GM12865 (cell line): ENCODE data around the gene TDRD7.

Experiments used
- DNase-seq: peaks from one replicate; pipeline ENCODE4 v3.0.0; 2010; ENCODE audit warnings: low read depth
- H3K4me3 ChIP-seq: 2 replicates; pipeline ENCODE4 v1.5.1; 2011; ENCODE audit warnings: mild to moderate bottlenecking, low read depth, low read length, control low read depth
- CTCF ChIP-seq: IDR thresholded peaks from 2 replicates; pipeline ENCODE4 v1.5.1; 2011; ENCODE audit warnings: low read length, control low read depth, low read depth, inconsistent platforms; ENCODE audit not compliant: insufficient read depth; ENCODE audit errors: missing control alignments

The TDRD7 gene

GRCh38 chr9:97500765-97501176 is 88.9 kb downstream of the TDRD7 start:
- no peak for TF ChIP-seq CTCF
- peak overlapping the region; percentile 40 for H3K4me3 ChIP-seq
- DNase-seq: no peak

- peak within 1 kb of the TSS; percentile 60 for H3K4me3 ChIP-seq
- DNase-seq: peak; percentile 88
These were observed 89.5 kb downstream of the TDRD7 start, which contains the start of gene TMOD1 for GRCh38 chr9:97501177-97501971. TSS of gene TMOD1 (plus strand) at chr9:97501666. CDS start at chr9:97524189, 22,523 bp downstream.

DNA sequence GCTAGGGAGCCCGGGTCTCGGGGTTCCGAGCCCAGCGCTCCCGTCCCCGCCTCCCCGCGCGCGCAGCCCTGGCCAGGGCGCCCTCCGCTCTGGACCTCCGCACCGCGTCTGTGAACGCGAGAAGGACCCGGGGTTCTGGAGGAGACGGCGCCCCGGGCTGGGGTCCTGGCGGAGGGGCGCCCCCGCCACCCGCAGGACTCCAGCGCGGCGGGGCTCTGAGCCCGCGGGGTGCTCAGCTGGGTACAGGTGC is 90.0 kb downstream of the TDRD7 start:
- TF ChIP-seq CTCF: no peak
- H3K4me3 ChIP-seq: peak overlapping the region; percentile 60
- DNase-seq: no peak

More at GRCh38 chr9:97501177-97501971, 89.5 kb downstream of the TDRD7 start, which contains the start of gene TMOD1:
- peak; percentile 35 for TF ChIP-seq CTCF

DNA sequence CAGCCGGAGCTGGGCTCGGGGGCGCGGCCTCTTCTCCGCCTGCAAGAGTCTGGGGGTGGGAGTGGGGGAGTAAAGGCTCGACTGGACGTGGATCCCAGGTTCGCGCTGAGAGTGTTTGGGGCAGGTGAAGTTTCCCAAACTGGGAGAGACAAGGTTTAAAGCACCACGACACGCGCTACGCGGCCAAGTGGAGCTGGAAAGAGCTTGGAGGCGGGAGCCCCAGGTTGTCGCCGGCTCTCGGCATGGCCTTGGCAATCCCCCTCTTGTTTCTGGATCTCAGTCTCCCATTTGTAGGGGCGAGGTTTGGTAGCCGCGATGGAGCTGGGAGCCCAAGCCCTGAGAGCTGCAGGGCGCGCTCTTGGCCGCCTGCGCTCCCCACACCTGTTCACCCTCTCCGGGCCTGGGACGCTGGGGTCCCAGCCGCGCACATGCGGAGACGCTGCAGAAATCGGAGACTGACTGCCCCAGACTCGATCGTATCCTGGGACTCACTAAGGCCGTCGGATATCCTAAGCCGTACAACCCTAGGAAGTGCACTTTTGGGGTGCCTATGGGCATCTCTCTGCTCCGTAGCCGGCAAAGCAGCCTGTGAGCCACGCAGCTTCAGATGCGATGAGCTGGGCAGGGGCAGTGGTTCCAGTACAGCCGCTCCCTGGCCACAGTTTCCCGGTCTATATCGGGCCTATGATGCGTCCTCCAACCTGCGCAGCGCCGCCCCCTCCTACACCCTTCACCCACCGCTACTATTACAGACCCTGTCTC is 90.5 kb downstream of the TDRD7 start:
- peak; percentile 54 for DNase-seq
- no peak for TF ChIP-seq CTCF
- H3K4me3 ChIP-seq: peak overlapping the region; percentile 60

DNA sequence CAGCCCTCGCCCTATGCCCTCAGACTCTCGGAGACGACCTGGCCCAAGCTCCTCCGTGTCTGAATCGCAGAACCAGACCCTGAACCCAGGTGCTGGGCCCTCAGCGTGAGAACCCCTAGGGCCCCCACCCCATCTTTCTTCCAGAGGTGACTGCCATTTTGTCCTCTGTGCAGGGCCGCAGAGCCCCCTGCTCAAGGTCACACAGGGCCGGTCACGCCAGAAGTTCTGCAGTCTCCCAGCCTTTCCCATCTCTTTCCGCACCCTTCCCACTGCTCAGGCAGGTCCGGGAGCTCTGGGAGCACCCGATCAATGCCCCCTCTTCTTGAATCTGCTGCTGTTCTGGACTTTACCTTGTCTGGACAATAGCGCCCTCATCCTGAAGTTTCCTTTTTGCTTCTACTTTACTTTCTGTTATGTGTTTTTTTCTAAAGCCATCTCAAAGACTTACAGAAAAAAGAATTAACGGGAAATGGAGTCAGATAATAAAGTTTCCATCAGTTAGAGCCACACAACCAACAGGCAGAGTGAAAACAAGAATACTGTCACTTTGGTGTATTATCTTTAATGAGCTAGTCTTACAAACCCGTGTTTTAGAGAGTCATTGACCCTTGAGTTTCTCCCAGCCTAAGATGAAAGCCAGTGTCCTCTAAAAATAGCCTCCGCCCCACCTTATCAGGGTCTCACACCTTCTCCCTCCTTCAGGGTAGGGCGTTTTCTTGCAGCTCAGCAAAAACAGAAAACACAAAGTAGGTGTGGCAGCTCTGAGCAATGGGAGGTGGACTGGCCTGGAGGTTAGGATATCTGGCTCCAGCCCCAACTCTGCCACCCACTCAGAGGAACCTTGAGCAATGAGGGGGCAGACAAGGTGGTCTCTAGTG is 91.3 kb downstream of the TDRD7 start:
- peak overlapping the region; percentile 60 for H3K4me3 ChIP-seq
- peak; percentile 12 for TF ChIP-seq CTCF

GRCh38 chr9:97503862-97504210 is 91.9 kb downstream of the TDRD7 start:
- H3K4me3 ChIP-seq: no peak overlapping the region
- DNase-seq: no peak
- TF ChIP-seq CTCF: no peak

More for the DNA sequence above, 91.3 kb downstream of the TDRD7 start:
- peak; percentile 50 for DNase-seq
